BE2C (cell line): ENCODE data around the gene ASB4.

Experiments used
- DNase-seq: peaks from one replicate; pipeline ENCODE4 v3.0.0-alpha.2; 2020
- H3K27me3 ChIP-seq: fragments of 250-450 bp; sonication (Bioruptor Pico); 2 replicates; pipeline ENCODE4 v1.5.1; 2020; ENCODE audit warnings: mild to moderate bottlenecking
- H3K36me3 ChIP-seq: fragments of 250-450 bp; sonication (Bioruptor Pico); 2 replicates; pipeline ENCODE4 v1.5.1; 2020; ENCODE audit warnings: mild to moderate bottlenecking
- H3K4me1 ChIP-seq: fragments of 250-450 bp; sonication (Bioruptor Pico); 2 replicates; pipeline ENCODE4 v1.5.1; 2020
- H3K4me3 ChIP-seq: 2 replicates; pipeline ENCODE4 v1.5.1; 2011; ENCODE audit warnings: low read depth, low read length
- H3K9me3 ChIP-seq: fragments of 250-450 bp; sonication (Bioruptor Pico); 2 replicates; pipeline ENCODE4 v1.5.1; 2020
- CTCF ChIP-seq: IDR thresholded peaks from 2 replicates; pipeline ENCODE4 v1.5.1; 2012; ENCODE audit warnings: mild to moderate bottlenecking, low read depth, low read length

The ASB4 gene

GRCh38 chr7:95482424-95482823 lies 3.3 kb upstream of the ASB4 start:
- no peaks in the 10 kb centered on the region for H3K36me3 ChIP-seq
- no peak overlapping the region for H3K4me3 ChIP-seq
- H3K9me3 ChIP-seq: no peaks in the 10 kb centered on the region
- DNase-seq: no peak
- peaks cover 16% of the 10 kb centered on the region for H3K27me3 ChIP-seq
- TF ChIP-seq CTCF: no peak
- H3K4me1 ChIP-seq: no peaks in the 10 kb centered on the region

DNA sequence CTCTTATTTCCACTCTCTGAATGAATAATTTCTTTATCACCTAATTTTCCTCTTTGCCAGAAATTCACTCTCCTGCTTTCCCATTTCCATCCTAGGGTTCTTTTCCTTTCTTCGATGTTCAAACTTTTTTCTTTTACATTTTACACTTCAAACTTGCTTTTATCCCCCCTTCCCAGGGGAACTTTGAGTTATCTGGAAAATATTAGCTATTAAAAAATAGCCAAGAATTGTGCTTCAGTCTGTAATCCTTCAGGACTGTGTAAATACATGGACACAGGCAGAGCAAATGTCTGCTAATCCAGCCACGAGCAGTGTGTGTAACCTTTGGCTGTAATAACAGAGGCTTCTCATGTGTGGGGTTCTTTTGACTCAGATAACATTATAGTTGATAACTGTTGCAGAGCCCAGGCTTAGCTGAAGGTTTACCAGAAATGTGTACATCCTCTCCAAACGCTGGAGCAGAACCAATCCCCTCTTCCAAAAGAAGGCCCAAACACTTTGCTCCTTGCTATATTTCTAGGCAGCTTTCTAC lies 4.6 kb downstream of the ASB4 start:
- H3K9me3 ChIP-seq: no peaks in the 10 kb centered on the region
- H3K27me3 ChIP-seq: peaks cover 33% of the 10 kb centered on the region
- DNase-seq: no peak
- no peak overlapping the region for H3K4me3 ChIP-seq
- H3K4me1 ChIP-seq: no peaks in the 10 kb centered on the region
- TF ChIP-seq CTCF: no peak
- H3K36me3 ChIP-seq: no peaks in the 10 kb centered on the region

DNA sequence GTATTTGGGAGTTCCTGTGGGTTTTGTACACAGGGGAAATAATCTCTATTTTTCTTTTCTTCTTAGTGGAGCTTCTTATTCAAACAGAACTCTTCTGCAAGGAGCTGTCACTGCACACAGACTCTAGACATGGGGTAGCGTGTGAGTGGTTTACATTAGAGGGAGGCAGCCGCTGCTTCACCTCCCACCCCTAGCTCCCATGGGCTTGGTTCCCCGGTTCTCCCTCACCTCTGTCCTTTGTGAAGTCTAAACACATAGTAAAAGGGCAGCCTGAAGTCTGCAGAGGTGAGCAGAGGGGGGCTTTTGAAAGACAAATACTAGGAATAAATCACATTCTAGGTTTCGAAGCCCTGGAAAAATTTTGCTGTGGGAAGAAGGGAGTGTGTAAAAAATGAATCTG lies 5.5 kb downstream of the ASB4 start:
- H3K27me3 ChIP-seq: peaks cover 24% of the 10 kb centered on the region
- H3K9me3 ChIP-seq: no peaks in the 10 kb centered on the region

GRCh38 chr7:95491634-95492314 lies 6.0 kb downstream of the ASB4 start:
- no peak for TF ChIP-seq CTCF
- no peaks in the 10 kb centered on the region for H3K9me3 ChIP-seq
- no peak for DNase-seq
- peaks cover 20% of the 10 kb centered on the region for H3K27me3 ChIP-seq
- no peak overlapping the region for H3K4me3 ChIP-seq
- no peaks in the 10 kb centered on the region for H3K4me1 ChIP-seq
- H3K36me3 ChIP-seq: no peaks in the 10 kb centered on the region

More for the DNA sequence above, 5.5 kb downstream of the ASB4 start:
- DNase-seq: no peak
- no peak overlapping the region for H3K4me3 ChIP-seq
- H3K36me3 ChIP-seq: no peaks in the 10 kb centered on the region
- no peak for TF ChIP-seq CTCF
- no peaks in the 10 kb centered on the region for H3K4me1 ChIP-seq

- DNase-seq: no peak
- H3K4me3 ChIP-seq: no peak overlapping the region
- peaks cover 17% of the 10 kb centered on the region for H3K27me3 ChIP-seq
- H3K9me3 ChIP-seq: no peaks in the 10 kb centered on the region
- H3K36me3 ChIP-seq: no peaks in the 10 kb centered on the region
- no peak for TF ChIP-seq CTCF
- no peaks in the 10 kb centered on the region for H3K4me1 ChIP-seq
These were observed 7.5 kb downstream of the ASB4 start for GRCh38 chr7:95493247-95493646.

DNA sequence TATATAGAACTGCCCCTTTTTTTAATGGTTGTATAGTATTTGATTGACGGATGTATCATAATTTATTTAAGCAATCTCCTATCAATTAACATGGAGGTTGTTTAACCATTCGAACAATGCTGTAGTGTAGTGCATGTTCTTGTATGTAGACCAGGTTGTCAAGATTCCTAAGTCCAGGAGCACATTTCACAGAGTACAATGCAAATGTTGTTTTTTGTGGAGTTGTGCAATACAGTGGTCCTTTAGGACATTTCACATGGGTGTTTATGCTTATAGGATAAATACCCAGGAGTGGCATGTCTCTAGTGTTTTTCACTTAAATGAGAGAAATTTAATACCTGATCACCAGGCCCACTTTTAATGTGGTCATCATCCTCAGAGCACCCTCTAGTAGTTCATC lies 8.1 kb downstream of the ASB4 start:
- Histone ChIP-seq H3K4me3 (no peak overlapping the region), H3K4me1 (no peaks in the 10 kb centered on the region), H3K9me3 (no peaks in the 10 kb centered on the region), H3K27me3 (peaks cover 12% of the 10 kb centered on the region), H3K36me3 (no peaks in the 10 kb centered on the region)
- TF ChIP-seq CTCF: no peak
- DNase-seq: no peak
